ENCODE results near the gene PACSIN2. TPM values are rescaled to one million over a fixed set of nuclear protein-coding genes. Genes with fewer than 3 reads are reported as not detected.

Gene PACSIN2
- total and polyA plus RNA-seq, 10 of the 15 experiments (the other 5 are each of a cell fraction or from before 2014, with no cell fraction given) = 0.93 to 78.7 (median 46.8) TPM

GRCh38 chr22:42994276-42994916 lies 20.6 kb downstream of the PACSIN2 start:
- no peak overlapping the region for H3K9ac ChIP-seq (ENCODE audit: control insufficient read depth, insufficient read depth, low read length)
- POLR2A ChIA-PET = interaction anchor here (2.0 kb wide), 1 partner anchor 10 kb away, joined by 4 read pairs; no protein-coding TSS in a partner anchor
- CTCF ChIA-PET = interaction anchor here (0.8 kb wide), 1 partner anchor 64 kb away, joined by 4 read pairs; no protein-coding TSS in a partner anchor
- 100% methylated on average over 12 of the region's 12 CpGs for WGBS (ENCODE audit: insufficient coverage, insufficient replicate concordance, low lambda C conversion rate, missing lambda C conversion rate)
- no peak for TF ChIP-seq YBX1 (IDR thresholded peaks at IDR 0.05)
- no peak for TF ChIP-seq RBBP5 (conservative IDR thresholded peaks at IDR 0.05)
- no peak for TF ChIP-seq RELA (IDR thresholded peaks at IDR 0.05; ENCODE audit: borderline replicate concordance, partially characterized antibody)
- no peak for TF ChIP-seq CBFB (IDR thresholded peaks at IDR 0.05; ENCODE audit: low read depth)
- no peaks in the 10 kb centered on the region for H4K20me1 ChIP-seq (ENCODE audit: control insufficient read depth, insufficient read depth)
- H3K36me3 ChIP-seq (ENCODE audit: control insufficient read depth in 2 of 2, insufficient read depth in 2 of 2, low read length in 1 of 2) = peaks cover 2 to 9% of the 10 kb centered on the region in 2 experiments; a peak in 3 of 4 replicates
- ATAC-seq (no peak), FAIRE-seq (no peak), DNase-seq (ENCODE audit: low read depth, low spot score) (no peak)
- BruUV-seq (replicated peaks) = no TSS peak
- peak overlapping the region; percentile 66 for H3K27ac ChIP-seq (ENCODE audit: control insufficient read depth, insufficient read depth)
- in situ Hi-C loops (cut with MboI) (no loop called here), intact Hi-C loops (cut with micrococcal nuclease; ENCODE audit: unreplicated experiment) (no loop called here)
- H3K79me2 ChIP-seq (ENCODE audit: control insufficient read depth, insufficient read depth, low read length) = peaks cover 88% of the 10 kb centered on the region
- H2AFZ ChIP-seq (ENCODE audit: control insufficient read depth, low read depth, low read length) = no peak overlapping the region
- peaks cover 5% of the 10 kb centered on the region for H3K9me3 ChIP-seq (replicated peaks; ENCODE audit: control insufficient read depth, insufficient read depth, low read length)
- no peak overlapping the region for H3K4me3 ChIP-seq
- peak overlapping the region; percentile 15 for H3K4me2 ChIP-seq (ENCODE audit: control insufficient read depth, insufficient read depth)
- peaks cover 55% of the 10 kb centered on the region for H3K4me1 ChIP-seq (ENCODE audit: control insufficient read depth, insufficient read depth, low read length)
- SMC1A ChIA-PET (ENCODE audit: uncharacterized antibody, unreplicated experiment) = interaction anchor here (0.9 to 1.8 kb wide), 7 partner anchors 8 to 127 kb away, joined by 3 to 6 read pairs (median 3); partner anchors contain the start of gene PACSIN2
- RAD21 ChIA-PET (ENCODE audit: unreplicated experiment) = interaction anchor here (0.9 to 1.0 kb wide), 2 partner anchors 20 to 49 kb away, joined by 3 to 6 read pairs; partner anchors contain the start of gene PACSIN2
- H3K27me3 ChIP-seq (replicated peaks in 1 of 2; ENCODE audit: control insufficient read depth in 2 of 2, insufficient read depth in 2 of 2, low read length in 1 of 2) = no peaks in the 10 kb centered on the region

- peak overlapping the region; percentile 15; the same call in 1 of the 2 replicates for H3K4me2 ChIP-seq (ENCODE audit: control insufficient read depth, insufficient read depth)
- WGBS (ENCODE audit: insufficient coverage, insufficient replicate concordance, low lambda C conversion rate, missing lambda C conversion rate) = 88% methylated on average over 12 of the region's 12 CpGs
Measured at GRCh38 chr22:42993651-42994275, 21.2 kb downstream of the PACSIN2 start.

More at GRCh38 chr22:42993651-42994275, 21.2 kb downstream of the PACSIN2 start:
- Histone ChIP-seq H3K27me3 (replicated peaks in 1 of 2; ENCODE audit: control insufficient read depth in 2 of 2, insufficient read depth in 2 of 2, low read length in 1 of 2) (no peaks in the 10 kb centered on the region), H3K36me3 (ENCODE audit: control insufficient read depth in 2 of 2, insufficient read depth in 2 of 2, low read length in 1 of 2) (peaks cover 2 to 9% of the 10 kb centered on the region in 2 experiments; a peak in 3 of 4 replicates), H3K27ac (ENCODE audit: control insufficient read depth, insufficient read depth) (0 out of 2 replicates have a peak overlapping the region, but pooled peaks have one; percentile 29), H3K9me3 (replicated peaks; ENCODE audit: control insufficient read depth, insufficient read depth, low read length) (peaks cover 5% of the 10 kb centered on the region), H4K20me1 (ENCODE audit: control insufficient read depth, insufficient read depth) (no peaks in the 10 kb centered on the region), H3K79me2 (ENCODE audit: control insufficient read depth, insufficient read depth, low read length) (peaks cover 84% of the 10 kb centered on the region), H2AFZ (ENCODE audit: control insufficient read depth, low read depth, low read length) (no peak overlapping the region), H3K4me3 (no peak overlapping the region), H3K4me1 (ENCODE audit: control insufficient read depth, insufficient read depth, low read length) (peaks cover 49% of the 10 kb centered on the region), H3K9ac (ENCODE audit: control insufficient read depth, insufficient read depth, low read length) (no peak overlapping the region)
- DNase-seq (ENCODE audit: low read depth, low spot score) (no peak), ATAC-seq (no peak), FAIRE-seq (no peak)
- SMC1A ChIA-PET (ENCODE audit: uncharacterized antibody, unreplicated experiment) = interaction anchor here (0.9 to 1.8 kb wide), 4 partner anchors 9 to 126 kb away, joined by 3 to 6 read pairs (median 3); partner anchors contain the start of gene PACSIN2
- RAD21 ChIA-PET (ENCODE audit: unreplicated experiment) = interaction anchor here (1.1 kb wide), 1 partner anchor 126 kb away, joined by 3 read pairs; no protein-coding TSS in a partner anchor
- POLR2A ChIA-PET = interaction anchor here (0.5 to 2.0 kb wide), 2 partner anchors 10 to 104 kb away, joined by 3 to 4 read pairs; no protein-coding TSS in a partner anchor
- no TSS peak for BruUV-seq (replicated peaks)
- CTCF ChIA-PET = interaction anchor here (1.0 to 1.3 kb wide), 2 partner anchors 8 to 174 kb away, joined by 3 to 4 read pairs; no protein-coding TSS in a partner anchor
- in situ Hi-C loops (cut with MboI) (no loop called here), intact Hi-C loops (cut with micrococcal nuclease; ENCODE audit: unreplicated experiment) (no loop called here)
- TF ChIP-seq MTA2 (IDR thresholded peaks at IDR 0.05; ENCODE audit: low read depth) (no peak), ZZZ3 (IDR thresholded peaks at IDR 0.05; ENCODE audit: control insufficient read depth, insufficient read length, low read depth) (no peak), IKZF2 (IDR thresholded peaks at IDR 0.05) (no peak), RAD51 (IDR thresholded peaks at IDR 0.05) (no peak), SPI1 (IDR thresholded peaks at IDR 0.05; ENCODE audit: borderline replicate concordance, insufficient read depth, low read depth, low read length) (peak; percentile 18; the same call in 1 of the 2 replicates), DPF2 (IDR thresholded peaks at IDR 0.05) (no peak)

All from GM12878 (cell line).